ENCODE measurements around the gene BTBD9. TPM values are rescaled to one million over a fixed set of nuclear protein-coding genes. Genes with fewer than 3 reads are reported as not detected.

BTBD9 gene
- polyA plus RNA-seq, 1 donor (not counting 4 experiments of a cell fraction or from before 2014, with no cell fraction given) = 6.8 TPM

- no peak overlapping the region for H3K4me3 ChIP-seq (ENCODE audit: control insufficient read depth in 2 of 3, extremely low read depth in 1 of 3, insufficient read depth in 2 of 3, low read depth in 1 of 3, low read length in 3 of 3)
- no peak overlapping the region for H3K9ac ChIP-seq (ENCODE audit: control insufficient read depth, extremely low read depth, insufficient read depth, low read length)
- H3K4me2 ChIP-seq (ENCODE audit: control insufficient read depth, extremely low read depth, insufficient read depth, low read depth, low read length) = no peak overlapping the region
- no peaks in the 10 kb centered on the region for H3K79me2 ChIP-seq (ENCODE audit: control insufficient read depth, insufficient read depth, low read length)
- no peak overlapping the region for H2AFZ ChIP-seq (ENCODE audit: control insufficient read depth, low read length)
- no peak for FAIRE-seq
- dilution Hi-C loops (cut with MboI; ENCODE audit: extremely low pct_ligation_motif_present, low sequenced_read_pairs) = no loop called here
- H3K27me3 ChIP-seq (ENCODE audit: control insufficient read depth, extremely low read depth, insufficient read depth, low read length) = no peaks in the 10 kb centered on the region
- peaks cover 11% of the 10 kb centered on the region for H3K4me1 ChIP-seq (ENCODE audit: control insufficient read depth, extremely low read depth, insufficient read depth, low read length)
- no peak overlapping the region for H3K27ac ChIP-seq (ENCODE audit: control insufficient read depth, insufficient read depth, low read length)
- DNase-seq (ENCODE audit: low read depth, low spot score) = no peak
- no peaks in the 10 kb centered on the region for H4K20me1 ChIP-seq (ENCODE audit: control insufficient read depth, extremely low read depth, insufficient read depth, low read length)
- no peaks in the 10 kb centered on the region for H3K36me3 ChIP-seq (ENCODE audit: control insufficient read depth in 2 of 2, extremely low read depth in 1 of 2, insufficient read depth in 2 of 2, low read length in 2 of 2)
- H3K9me1 ChIP-seq (ENCODE audit: control insufficient read depth, extremely low read depth, insufficient read depth, low read length) = no peaks in the 10 kb centered on the region
- no peaks in the 10 kb centered on the region for H3K9me3 ChIP-seq (ENCODE audit: control insufficient read depth, low read depth, low read length)
- TF ChIP-seq CTCF (optimal IDR thresholded peaks at IDR 0.05 in 1 of 3, IDR thresholded peaks at IDR 0.05 in 1 of 3, conservative IDR thresholded peaks at IDR 0.05 in 1 of 3; ENCODE audit: extremely low read depth in 1 of 3, insufficient read depth in 2 of 3, low read length in 3 of 3) (no peak), EZH2 (IDR thresholded peaks at IDR 0.05; ENCODE audit: low read length) (no peak)
These were observed 372.8 kb downstream of the BTBD9 start for GRCh38 chr6:38266921-38267354.

GRCh38 chr6:38264605-38265004, 375.1 kb downstream of the BTBD9 start:
- FAIRE-seq = no peak
- Histone ChIP-seq H3K36me3 (ENCODE audit: control insufficient read depth in 2 of 2, extremely low read depth in 1 of 2, insufficient read depth in 2 of 2, low read length in 2 of 2) (no peaks in the 10 kb centered on the region), H3K27ac (ENCODE audit: control insufficient read depth, insufficient read depth, low read length) (no peak overlapping the region), H3K4me1 (ENCODE audit: control insufficient read depth, extremely low read depth, insufficient read depth, low read length) (peaks cover 32% of the 10 kb centered on the region), H3K4me2 (ENCODE audit: control insufficient read depth, extremely low read depth, insufficient read depth, low read depth, low read length) (no peak overlapping the region), H2AFZ (ENCODE audit: control insufficient read depth, low read length) (no peak overlapping the region), H3K9me1 (ENCODE audit: control insufficient read depth, extremely low read depth, insufficient read depth, low read length) (no peaks in the 10 kb centered on the region), H3K27me3 (ENCODE audit: control insufficient read depth, extremely low read depth, insufficient read depth, low read length) (no peaks in the 10 kb centered on the region), H3K79me2 (ENCODE audit: control insufficient read depth, insufficient read depth, low read length) (no peaks in the 10 kb centered on the region), H3K9me3 (ENCODE audit: control insufficient read depth, low read depth, low read length) (no peaks in the 10 kb centered on the region), H3K9ac (ENCODE audit: control insufficient read depth, extremely low read depth, insufficient read depth, low read length) (no peak overlapping the region), H4K20me1 (ENCODE audit: control insufficient read depth, extremely low read depth, insufficient read depth, low read length) (no peaks in the 10 kb centered on the region), H3K4me3 (ENCODE audit: control insufficient read depth in 2 of 3, extremely low read depth in 1 of 3, insufficient read depth in 2 of 3, low read depth in 1 of 3, low read length in 3 of 3) (no peak overlapping the region)
- dilution Hi-C loops (cut with MboI; ENCODE audit: extremely low pct_ligation_motif_present, low sequenced_read_pairs) = no loop called here
- no peak for DNase-seq (ENCODE audit: low read depth, low spot score)
- TF ChIP-seq EZH2 (IDR thresholded peaks at IDR 0.05; ENCODE audit: low read length) (no peak), CTCF (optimal IDR thresholded peaks at IDR 0.05 in 1 of 3, IDR thresholded peaks at IDR 0.05 in 1 of 3, conservative IDR thresholded peaks at IDR 0.05 in 1 of 3; ENCODE audit: extremely low read depth in 1 of 3, insufficient read depth in 2 of 3, low read length in 3 of 3) (no peak)
